H1 (cell line): ENCODE data around the gene TMEM253. TPM values are rescaled to one million over a fixed set of nuclear protein-coding genes. Genes with fewer than 3 reads are reported as not detected.

ENCODE experiments used
- CTCF ChIA-PET: fragments of 300-600 bp; sonication (Branson Sonifier 250); formaldehyde crosslinking; loops from one replicate; lab custom pipeline; 2021; ENCODE audit not compliant: partially characterized antibody; lab: Charles Lee
- POLR2A ChIA-PET: fragments of 300-600 bp; sonication (Branson Sonifier 250); formaldehyde crosslinking; loops from one replicate; lab custom pipeline; 2021; ENCODE audit warnings: inconsistent platforms; ENCODE audit not compliant: partially characterized antibody; lab: Charles Lee
- DNase-seq, 2 experiments: peaks; one replicate each; pipeline versions ENCODE4 v3.0.0 to v3.0.0-alpha.2; 2010 to 2022; ENCODE audit warnings: low spot score in 2 of 2, low read depth in 1 of 2, mixed read lengths in 1 of 2
- FAIRE-seq: peaks from 2 replicates; lab custom pipeline; 2011; peaks lifted over from hg19 to GRCh38; lab: Jason Lieb, UNC
- H2AFZ ChIP-seq: 2 replicates; pipeline ENCODE4 v1.8.1; 2012; ENCODE audit warnings: low read length, inconsistent platforms
- H2AK5ac ChIP-seq: 2 replicates; pipeline ENCODE4 v1.6.1; 2013; ENCODE audit warnings: low read depth, low read length
- H2BK120ac ChIP-seq: replicated peaks from 2 replicates; pipeline ENCODE3; 2013; ENCODE audit warnings: low read depth, low read length, inconsistent platforms
- H2BK12ac ChIP-seq: 2 replicates; pipeline ENCODE4 v1.6.1; 2013; ENCODE audit warnings: low read depth, low read length
- H2BK15ac ChIP-seq: 2 replicates; pipeline ENCODE4 v1.6.1; 2013; ENCODE audit warnings: low read length
- H2BK20ac ChIP-seq: 2 replicates; pipeline ENCODE4 v1.6.1; 2013; ENCODE audit warnings: low read length
- H2BK5ac ChIP-seq: 2 replicates; pipeline ENCODE4 v1.6.1; 2013; ENCODE audit warnings: low read depth, low read length
- H3K14ac ChIP-seq: 2 replicates; pipeline ENCODE4 v1.6.1; 2013; ENCODE audit warnings: inconsistent platforms; ENCODE audit not compliant: insufficient read length
- H3K18ac ChIP-seq: 2 replicates; pipeline ENCODE4 v1.6.1; 2013; ENCODE audit warnings: low read length; ENCODE audit errors: extremely low read depth
- H3K23ac ChIP-seq: 2 replicates; pipeline ENCODE4 v1.6.1; 2013; ENCODE audit warnings: inconsistent platforms; ENCODE audit not compliant: insufficient read length
- H3K23me2 ChIP-seq: 2 replicates; pipeline ENCODE4 v1.6.1; 2013; ENCODE audit warnings: low read depth, low read length
- H3K27ac ChIP-seq: 2 replicates; pipeline ENCODE4 v1.6.1; 2011; ENCODE audit warnings: low read depth, low read length, inconsistent platforms
- H3K27me3 ChIP-seq, 4 experiments: replicated peaks in 1 of 4; 1 replicate in 1 of 4; 2 replicates in 3 of 4; pipeline versions ENCODE4 v1.6.1 to v1.8.1; 2011 to 2013; ENCODE audit warnings: low read length in 3 of 4, mild to moderate bottlenecking in 3 of 4, inconsistent platforms in 2 of 4, mixed read lengths in 2 of 4, moderate library complexity in 1 of 4; ENCODE audit not compliant: control insufficient read depth in 3 of 4, insufficient read depth in 3 of 4; ENCODE audit errors: extremely low read depth in 1 of 4
- H3K36me3 ChIP-seq, 4 experiments: 2 replicates each; pipeline versions ENCODE4 v1.6.1 to v1.8.1; 2011 to 2013; ENCODE audit warnings: mild to moderate bottlenecking in 4 of 4, low read length in 3 of 4, moderate library complexity in 2 of 4, control low read depth in 1 of 4, inconsistent platforms in 1 of 4; ENCODE audit not compliant: insufficient read depth in 4 of 4, control insufficient read depth in 2 of 4
- H3K4ac ChIP-seq: replicated peaks from 2 replicates; pipeline ENCODE3; 2013; ENCODE audit warnings: low read length, low read depth, mixed read lengths, inconsistent platforms; ENCODE audit not compliant: insufficient read length
- H3K4me1 ChIP-seq, 4 experiments: replicated peaks in 1 of 4; 1 replicate in 1 of 4; 2 replicates in 3 of 4; pipeline versions ENCODE4 v1.6.1 to v1.8.1; 2011 to 2013; ENCODE audit warnings: low read length in 3 of 4, inconsistent platforms in 2 of 4, mixed read lengths in 1 of 4; ENCODE audit not compliant: insufficient read depth in 4 of 4, control insufficient read depth in 3 of 4
- H3K4me2 ChIP-seq, 2 experiments: 2 replicates each; pipeline versions ENCODE4 v1.6.1 to v1.8.1; 2011 to 2013; ENCODE audit warnings: low read depth in 2 of 2, low read length in 2 of 2, control low read depth in 1 of 2, inconsistent platforms in 1 of 2, mild to moderate bottlenecking in 1 of 2; ENCODE audit not compliant: insufficient read depth in 1 of 2
- H3K4me3 ChIP-seq, 4 experiments: fragments of 200-600, 300-600 bp in 1 of 4; sonication (generic), shearing (Covaris generic), sonication (Bioruptor Twin) in 1 of 4; 2 replicates each; pipeline versions ENCODE4 v1.5.1 to v1.8.1; 2011 to 2016; ENCODE audit warnings: low read length in 4 of 4, low read depth in 3 of 4, control low read depth in 2 of 4, inconsistent platforms in 2 of 4, mild to moderate bottlenecking in 2 of 4, mixed read lengths in 1 of 4, moderate library complexity in 1 of 4; ENCODE audit not compliant: insufficient read depth in 2 of 4; ENCODE audit errors: extremely low read depth in 1 of 4
- H3K56ac ChIP-seq: replicated peaks from 2 replicates; pipeline ENCODE3; 2013; ENCODE audit warnings: low read depth, mild to moderate bottlenecking, mixed read lengths, low read length, inconsistent platforms; ENCODE audit not compliant: insufficient read length
- H3K79me1 ChIP-seq: 2 replicates; pipeline ENCODE4 v1.6.1; 2013; ENCODE audit warnings: low read depth, low read length, control low read depth
- H3K79me2 ChIP-seq, 2 experiments: 2 replicates each; pipeline versions ENCODE4 v1.6.1 to v1.8.1; 2012 to 2013; ENCODE audit warnings: low read length in 2 of 2, mild to moderate bottlenecking in 2 of 2, inconsistent platforms in 1 of 2; ENCODE audit not compliant: insufficient read depth in 2 of 2, control insufficient read depth in 1 of 2
- H3K9ac ChIP-seq, 4 experiments: replicated peaks in 1 of 4; 1 replicate in 1 of 4; 2 replicates in 3 of 4; pipeline versions ENCODE4 v1.6.1 to v1.8.1; 2011 to 2013; ENCODE audit warnings: low read depth in 3 of 4, low read length in 3 of 4, control low read depth in 2 of 4, mild to moderate bottlenecking in 2 of 4, moderate library complexity in 2 of 4, inconsistent platforms in 1 of 4; ENCODE audit errors: extremely low read depth in 1 of 4
- H3K9me3 ChIP-seq, 2 experiments: 2 replicates each; pipeline versions ENCODE4 v1.6.1 to v1.8.1; 2012 to 2013; ENCODE audit warnings: mild to moderate bottlenecking in 2 of 2, moderate library complexity in 2 of 2, control low read depth in 1 of 2, inconsistent platforms in 1 of 2, low read depth in 1 of 2, low read length in 1 of 2, mixed read lengths in 1 of 2; ENCODE audit not compliant: insufficient read depth in 2 of 2
- H4K20me1 ChIP-seq, 2 experiments: replicated peaks in 1 of 2; 2 replicates each; pipeline versions ENCODE3 to v1.8.1; 2011 to 2013; ENCODE audit warnings: inconsistent platforms in 2 of 2, low read length in 2 of 2, mild to moderate bottlenecking in 1 of 2; ENCODE audit not compliant: insufficient read depth in 2 of 2, control insufficient read depth in 1 of 2
- H4K5ac ChIP-seq: 2 replicates; pipeline ENCODE4 v1.6.1; 2013; ENCODE audit warnings: low read length, low read depth, mixed read lengths, inconsistent platforms; ENCODE audit not compliant: insufficient read length
- H4K8ac ChIP-seq: 2 replicates; pipeline ENCODE4 v1.8.0; 2013; ENCODE audit warnings: mild to moderate bottlenecking, moderate library complexity, low read length, inconsistent platforms; ENCODE audit not compliant: insufficient read depth; ENCODE audit errors: extremely low read depth
- H4K91ac ChIP-seq: replicated peaks from 2 replicates; pipeline ENCODE3; 2013; ENCODE audit warnings: low read length, mixed read lengths, inconsistent platforms; ENCODE audit not compliant: insufficient read length
- CHD1 ChIP-seq: IDR thresholded peaks from 2 replicates; pipeline ENCODE4 v1.6.1; 2012; ENCODE audit warnings: low read depth, low read length, improper control_type of control experiment
- CHD2 ChIP-seq: IDR thresholded peaks from 2 replicates; pipeline ENCODE4 v1.6.1; 2012; ENCODE audit warnings: low read length, improper control_type of control experiment
- JUN ChIP-seq: IDR thresholded peaks from 2 replicates; pipeline ENCODE4 v1.6.1; 2011; ENCODE audit warnings: low read depth, mild to moderate bottlenecking, improper control_type of control experiment, low read length
- KDM4A ChIP-seq: IDR thresholded peaks from one replicate; pipeline ENCODE4 v1.7.1; 2012; ENCODE audit warnings: low read depth, mild to moderate bottlenecking, moderate library complexity, low read length, inconsistent platforms; ENCODE audit not compliant: severe bottlenecking
- RBBP5 ChIP-seq: IDR thresholded peaks from 2 replicates; pipeline ENCODE4 v1.7.1; 2012; ENCODE audit warnings: low read depth, mild to moderate bottlenecking, inconsistent platforms, low read length, moderate library complexity, borderline replicate concordance
- SRF ChIP-seq: IDR thresholded peaks from 2 replicates; pipeline ENCODE4 v1.6.1; 2011; ENCODE audit warnings: mild to moderate bottlenecking, low read depth, low read length, moderate library complexity
- SUZ12 ChIP-seq: fragments of 200-600 bp; sonication (generic); IDR thresholded peaks from 2 replicates; pipeline ENCODE4 v1.6.1; 2012; ENCODE audit warnings: mild to moderate bottlenecking, inconsistent platforms, low read length, moderate library complexity, mixed read lengths
- TAF7 ChIP-seq: optimal IDR thresholded peaks from 2 replicates; pipeline ENCODE3; 2011; ENCODE audit warnings: low read depth, mild to moderate bottlenecking, inconsistent platforms, low read length, moderate library complexity, borderline replicate concordance
- TBP ChIP-seq: IDR thresholded peaks from 2 replicates; pipeline ENCODE4 v1.6.1; 2011; ENCODE audit warnings: low read depth, low read length, improper control_type of control experiment
- YY1 ChIP-seq: IDR thresholded peaks from 2 replicates; pipeline ENCODE4 v1.6.1; 2011; ENCODE audit warnings: low read depth, mild to moderate bottlenecking, low read length
- WGBS, 2 experiments: shearing (Covaris generic) in 1 of 2; methylation state at CpG; one replicate each; pipeline versions ENCODE4 v1.1.6 to v1.1.7; 2013 to 2015; ENCODE audit warnings: low lambda C conversion rate in 2 of 2, mixed read lengths in 2 of 2, inconsistent platforms in 1 of 2, low coverage in 1 of 2, missing lambda C conversion rate in 1 of 2; ENCODE audit not compliant: insufficient replicate concordance in 2 of 2, insufficient coverage in 1 of 2, insufficient read length in 1 of 2; ENCODE audit errors: extremely low coverage in 1 of 2, missing lambda C conversion rate in 1 of 2; 5-methylcytosine and 5-hydroxymethylcytosine counted together
- polyA plus RNA-seq, 7 experiments: library from polyadenylated mRNA; depleted of rRNA in 3 of 7; stranded (reverse) in 5 of 7; unstranded in 2 of 7; fragments of >200 nt in 5 of 7; fragments of 200-250 nt in 2 of 7; gene quantifications; 1 replicate in 5 of 7; 2 replicates in 1 of 7; 4 replicates in 1 of 7; pipeline versions ENCODE4 v1.2.1 to v1.2.3, GENCODE V29; 2011 to 2013; ENCODE audit warnings: missing spikeins in 2 of 7, mixed read lengths in 2 of 7
- total RNA-seq: library from RNA; stranded (reverse); fragmentation: NEBNext Ultra II Directional; extraction: Animal tissue kit (Norgen Biotek cat#: 25700); gene quantifications from 2 replicates; pipeline ENCODE4 v1.2.1, GENCODE V29; 2021

TMEM253 gene
- total and polyA plus RNA-seq, 2 of the 8 experiments (the other 6 are each of a cell fraction or from before 2014, with no cell fraction given), result 1.9 to 2.2 TPM

DNA sequence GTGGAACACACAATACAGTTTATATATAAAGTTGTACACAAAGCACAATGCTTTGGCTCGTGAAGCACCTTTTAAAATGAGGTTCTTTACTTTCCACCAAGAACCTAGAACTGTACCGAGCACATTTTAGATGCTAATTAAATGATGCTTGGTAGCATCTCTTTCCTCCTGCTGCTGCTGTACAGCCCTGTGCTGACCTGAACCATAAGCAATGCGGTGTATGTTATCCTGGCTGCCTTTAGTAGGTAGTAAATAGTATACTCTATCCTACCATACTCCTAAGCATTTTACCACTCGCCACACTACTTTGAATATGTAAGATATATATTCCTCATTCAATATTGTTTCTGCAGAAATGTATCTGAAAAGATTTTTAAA lies 46.1 kb upstream of the TMEM253 start:
- no peak overlapping the region for H3K27ac ChIP-seq
- no peak overlapping the region for H2BK20ac ChIP-seq
- H2AK5ac ChIP-seq, result no peak overlapping the region
- no peaks in the 10 kb centered on the region for H3K79me1 ChIP-seq
- no peak overlapping the region for H3K18ac ChIP-seq
- no peaks in the 10 kb centered on the region for H3K23me2 ChIP-seq
- H2BK120ac ChIP-seq, result no peak overlapping the region
- no peak overlapping the region for H3K23ac ChIP-seq
- H3K4me3 ChIP-seq, result no peak overlapping the region
- H2BK15ac ChIP-seq, result no peak overlapping the region
- WGBS, 2 experiments, result 76% methylated on average over 4 of the region's 4 CpGs; no CpG with 5 or more reads in 1 of the 2 experiments
- DNase-seq, result no peak
- no peak for FAIRE-seq
- no peak overlapping the region for H4K5ac ChIP-seq
- no peak overlapping the region for H3K4me2 ChIP-seq
- H3K79me2 ChIP-seq, result no peaks in the 10 kb centered on the region
- no peaks in the 10 kb centered on the region; a peak in 1 of 7 replicates for H3K27me3 ChIP-seq
- no peak overlapping the region for H3K4ac ChIP-seq
- no peak for TF ChIP-seq CHD1
- no peak for TF ChIP-seq KDM4A
- TF ChIP-seq CHD2, result no peak
- TF ChIP-seq RBBP5, result no peak
- no peak for TF ChIP-seq SRF
- no peak for TF ChIP-seq SUZ12
- TF ChIP-seq TBP, result no peak
- no peak for TF ChIP-seq JUN
- TF ChIP-seq YY1, result no peak
- no peak for TF ChIP-seq TAF7
- H2BK12ac ChIP-seq, result no peak overlapping the region
- H2AFZ ChIP-seq, result no peak overlapping the region
- no peaks in the 10 kb centered on the region for H4K20me1 ChIP-seq
- H3K56ac ChIP-seq, result no peak overlapping the region
- H3K36me3 ChIP-seq, result no peaks in the 10 kb centered on the region
- CTCF ChIA-PET, result no interaction called here
- H4K8ac ChIP-seq, result no peak overlapping the region
- POLR2A ChIA-PET, result no interaction called here
- no peak overlapping the region for H3K14ac ChIP-seq
- peaks cover 0 to 3% (median 0%) of the 10 kb centered on the region in 4 experiments; a peak in 2 of 7 replicates for H3K4me1 ChIP-seq
- no peak overlapping the region for H3K9ac ChIP-seq
- no peak overlapping the region for H2BK5ac ChIP-seq
- H4K91ac ChIP-seq, result no peak overlapping the region
- no peaks in the 10 kb centered on the region for H3K9me3 ChIP-seq
